Activated T-cell treated with anti-CD3 and anti-CD28 coated beads, Interleukin-2, amount 50 U/mL, for 72 hours (primary cell): Measurements from ENCODE around the gene WNT3A. TPM values are rescaled to one million over a fixed set of nuclear protein-coding genes. Genes with fewer than 3 reads are reported as not detected.

Experiments
- ATAC-seq, 2 donors: fragments of 150-1000 bp; cut with Tn5 transposase; replicated peaks in 1 of 2; 2 replicates each; pipeline ENCODE4 v1.10.0; 2021; ENCODE audit warnings: moderate library complexity in 2 of 2, mild to moderate bottlenecking in 1 of 2
- DNase-seq, 2 donors: peaks; one replicate each; pipeline ENCODE4 v3.0.0; 2021 to 2022; ENCODE audit warnings: mixed read lengths in 1 of 2
- H3K27ac Mint-ChIP-seq: one replicate; pipeline ENCODE4 v1.8.0; 2022; ENCODE audit warnings: mild to moderate bottlenecking, moderate library complexity, mixed read lengths
- H3K27me3 Mint-ChIP-seq: one replicate; pipeline ENCODE4 v1.8.0; 2022; ENCODE audit warnings: low read depth, mixed read lengths
- H3K36me3 Mint-ChIP-seq, 2 donors: one replicate each; pipeline ENCODE4 v1.8.0; 2022; ENCODE audit warnings: mixed read lengths in 2 of 2, mild to moderate bottlenecking in 1 of 2; ENCODE audit not compliant: insufficient read depth in 2 of 2
- H3K4me1 Mint-ChIP-seq: one replicate; pipeline ENCODE4 v1.8.0; 2022; ENCODE audit warnings: low read depth, mixed read lengths
- H3K4me3 Mint-ChIP-seq, 2 donors: one replicate each; pipeline ENCODE4 v1.8.0; 2022; ENCODE audit warnings: mild to moderate bottlenecking in 2 of 2, mixed read lengths in 2 of 2, moderate library complexity in 2 of 2
- H3K9me3 Mint-ChIP-seq, 2 donors: one replicate each; pipeline ENCODE4 v1.8.0; 2022; ENCODE audit warnings: mixed read lengths in 2 of 2
- total RNA-seq, 2 donors: library from RNA; stranded (reverse); gene quantifications; one replicate each; pipeline ENCODE4 v1.2.3, GENCODE V29; 2022

Gene WNT3A
- total RNA-seq, 2 donors from 2014 or later: not detected

DNA sequence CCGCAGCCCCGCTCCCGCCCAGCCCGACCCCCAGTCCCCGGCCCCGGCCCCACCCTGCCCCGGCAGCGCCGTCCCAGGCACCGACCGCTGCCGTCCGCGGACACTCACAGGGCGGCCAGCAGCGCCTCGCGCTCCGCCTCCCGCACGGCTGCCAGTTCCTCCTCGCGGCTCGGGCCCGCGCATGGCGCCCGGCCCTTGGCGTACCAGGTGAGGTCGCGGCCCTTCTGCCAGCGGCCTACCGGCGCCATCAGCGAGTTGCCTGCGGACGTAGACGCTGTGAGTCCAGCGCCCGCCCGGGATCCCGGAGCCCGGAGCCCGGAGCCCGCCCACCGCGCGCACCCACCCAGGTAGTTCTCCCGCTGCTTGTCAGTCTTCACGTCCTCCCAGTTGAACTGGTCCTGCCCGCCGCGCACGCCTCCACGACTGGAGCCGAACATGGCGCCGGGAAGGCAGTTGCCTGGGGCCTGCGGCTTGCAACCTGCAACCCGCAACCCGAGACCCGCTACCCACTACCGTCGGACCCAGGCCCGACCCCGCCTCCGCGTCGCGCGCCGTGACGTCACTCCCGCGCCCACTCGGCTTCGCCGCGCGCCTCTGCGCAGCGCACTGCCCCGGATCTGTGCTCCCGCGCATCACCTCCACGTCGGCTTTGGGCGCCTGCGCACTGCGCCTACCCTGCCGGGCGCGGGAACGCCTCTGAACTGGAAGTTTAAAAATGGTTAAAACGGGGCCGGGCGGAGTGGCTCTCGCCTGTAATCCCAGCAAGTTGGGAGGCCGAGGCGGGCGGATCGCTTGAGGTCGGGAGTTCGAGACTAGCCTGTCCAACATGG lies 96.2 kb downstream of the WNT3A start, which contains the start of gene C1orf35:
C1orf35 (minus strand) TSS at position 535 of the 830 bp plus-strand sequence; CDS start at position 437, 98 bp downstream.
- H3K27me3 Mint-ChIP-seq: no peaks in the 10 kb centered on the region
- H3K4me1 Mint-ChIP-seq: peaks cover 48% of the 10 kb centered on the region
- H3K4me3 Mint-ChIP-seq: peak within 1 kb of the TSS; percentile 73 to 94

DNA sequence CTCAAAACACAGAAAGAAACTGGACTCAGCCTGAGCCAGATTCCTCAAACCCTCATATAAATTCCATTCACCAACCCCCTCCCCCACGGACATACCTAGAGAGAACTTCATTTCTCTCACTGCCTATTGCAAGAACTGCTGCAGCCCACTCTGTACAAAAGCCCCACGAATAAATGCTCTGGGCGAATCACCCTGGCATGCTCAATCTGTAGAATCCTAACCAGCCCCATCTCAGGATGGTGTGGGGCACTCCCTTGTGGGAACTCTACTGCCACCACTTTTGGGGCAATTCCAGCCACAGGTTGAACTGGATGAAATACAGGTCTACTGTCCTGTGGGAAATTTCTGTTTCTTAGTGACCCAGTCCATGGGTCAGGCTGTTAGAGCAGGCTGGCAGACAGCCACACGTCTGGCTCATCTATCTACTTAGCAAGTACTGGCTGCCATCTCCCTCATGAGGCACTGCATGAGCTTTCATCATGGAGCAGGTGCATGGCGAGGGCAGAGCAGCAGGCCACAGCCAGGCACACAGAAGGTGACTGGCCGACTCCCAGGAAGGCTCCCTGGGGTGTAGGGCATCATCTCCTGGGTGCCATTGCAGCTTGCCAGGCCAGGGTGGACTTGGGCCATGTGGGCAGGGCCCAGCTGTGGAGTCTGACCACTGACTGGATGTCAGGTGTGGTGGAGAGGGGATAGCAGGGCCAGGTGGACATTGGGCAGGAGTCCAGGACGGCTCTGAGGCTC lies 97.9 kb downstream of the WNT3A start:
- Mint-ChIP-seq H3K27ac (peak overlapping the region; percentile 60), H3K4me1 (peaks cover 49% of the 10 kb centered on the region), H3K4me3 (peak overlapping the region; percentile 73 to 94), H3K27me3 (no peaks in the 10 kb centered on the region), H3K36me3 (peaks cover 0 to 2% of the 10 kb centered on the region in 2 donors), H3K9me3 (no peaks in the 10 kb centered on the region)
- DNase-seq (no peak), ATAC-seq (no peak)

More for the DNA sequence above, 96.2 kb downstream of the WNT3A start, which contains the start of gene C1orf35:
- DNase-seq (peak; percentile 95 to 96), ATAC-seq (peak; percentile 82 to 84)
- H3K9me3 Mint-ChIP-seq: no peaks in the 10 kb centered on the region
- peak within 1 kb of the TSS; percentile 39 for H3K27ac Mint-ChIP-seq
- peaks cover 0 to 8% of the 10 kb centered on the region in 2 donors for H3K36me3 Mint-ChIP-seq

DNA sequence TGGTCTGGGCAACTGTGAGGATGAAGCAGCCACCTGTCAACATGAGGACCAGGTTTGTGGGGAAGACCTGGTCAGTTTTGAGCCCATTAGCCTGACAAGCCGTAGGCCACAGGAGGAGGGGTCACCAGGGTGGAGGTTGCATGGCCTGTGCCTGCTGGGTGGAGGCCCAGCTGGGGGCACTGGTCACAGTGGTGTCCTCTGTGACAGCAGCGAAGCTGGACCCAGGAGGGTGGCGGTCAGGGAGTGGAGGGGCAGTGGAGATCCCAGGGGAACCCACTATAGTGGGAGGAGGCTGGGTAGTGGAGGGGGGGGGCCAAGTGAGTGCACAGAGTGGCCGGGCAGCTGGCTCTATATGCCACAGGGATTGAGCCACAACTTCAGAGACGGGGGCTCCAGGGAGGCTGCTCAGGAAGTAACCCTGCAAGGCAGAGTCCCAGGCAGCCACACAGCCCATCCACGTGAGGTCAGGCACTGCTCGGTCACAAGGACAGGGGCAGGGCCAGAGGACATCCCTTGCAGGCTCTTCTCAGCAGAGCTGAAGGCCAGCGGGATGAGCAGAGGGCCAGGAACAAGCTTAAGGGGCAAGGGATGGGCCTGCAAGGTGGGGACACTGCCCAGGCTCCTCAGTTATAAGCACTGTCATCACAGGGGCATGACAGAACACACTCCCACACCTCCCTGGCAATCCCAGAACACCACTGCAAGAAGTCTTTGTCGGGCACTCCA lies 98.6 kb downstream of the WNT3A start:
- Mint-ChIP-seq H3K27me3 (no peaks in the 10 kb centered on the region), H3K9me3 (no peaks in the 10 kb centered on the region), H3K27ac (no peak overlapping the region), H3K36me3 (peaks cover 0 to 4% of the 10 kb centered on the region in 2 donors), H3K4me3 (no peak overlapping the region), H3K4me1 (peaks cover 51% of the 10 kb centered on the region)
- ATAC-seq: no peak
- no peak for DNase-seq

DNA sequence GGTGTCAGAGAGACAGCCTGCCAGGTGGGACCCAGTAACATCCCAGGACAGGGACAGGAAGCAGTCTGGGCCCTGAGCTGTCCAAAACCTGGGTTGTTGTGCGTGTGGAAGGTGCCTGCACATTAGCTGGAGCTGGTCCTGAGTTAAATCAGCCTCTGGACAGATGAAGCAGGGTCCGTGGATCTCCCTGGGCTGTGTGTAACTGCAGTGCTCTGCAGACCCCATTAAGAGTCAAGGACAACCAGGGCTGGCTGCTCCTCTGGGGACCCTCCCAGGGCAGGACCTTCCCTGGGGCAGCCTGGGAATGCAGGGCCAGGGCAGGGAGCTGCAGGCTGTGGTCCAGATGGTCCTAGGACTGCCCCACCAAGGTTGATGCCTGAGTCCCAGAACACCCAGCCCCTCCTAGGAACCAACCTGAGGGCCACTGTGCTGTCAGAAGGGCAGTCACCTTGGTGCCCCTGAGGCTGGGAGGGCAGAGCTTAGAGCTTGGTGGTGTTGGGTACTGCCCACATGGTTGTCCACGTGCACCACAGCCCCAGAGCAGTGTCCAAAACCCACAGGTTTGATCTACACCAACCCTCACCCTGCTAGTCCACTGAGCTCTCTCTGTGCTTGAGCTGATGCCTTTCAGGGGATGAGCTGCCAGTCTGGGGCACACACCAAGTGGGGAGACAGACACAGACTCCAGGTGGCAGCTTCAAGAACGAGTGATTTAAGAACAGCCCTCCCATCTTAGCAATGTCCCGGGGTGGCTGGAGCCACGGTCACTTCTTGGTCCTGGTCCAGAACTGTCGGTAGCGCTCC lies 99.4 kb downstream of the WNT3A start:
- H3K36me3 Mint-ChIP-seq: peaks cover 0 to 4% of the 10 kb centered on the region in 2 donors
- peaks cover 56% of the 10 kb centered on the region for H3K4me1 Mint-ChIP-seq
- no peak overlapping the region for H3K27ac Mint-ChIP-seq
- H3K4me3 Mint-ChIP-seq: no peak overlapping the region
- ATAC-seq: no peak
- DNase-seq: no peak
- H3K9me3 Mint-ChIP-seq: no peaks in the 10 kb centered on the region
- H3K27me3 Mint-ChIP-seq: no peaks in the 10 kb centered on the region

DNA sequence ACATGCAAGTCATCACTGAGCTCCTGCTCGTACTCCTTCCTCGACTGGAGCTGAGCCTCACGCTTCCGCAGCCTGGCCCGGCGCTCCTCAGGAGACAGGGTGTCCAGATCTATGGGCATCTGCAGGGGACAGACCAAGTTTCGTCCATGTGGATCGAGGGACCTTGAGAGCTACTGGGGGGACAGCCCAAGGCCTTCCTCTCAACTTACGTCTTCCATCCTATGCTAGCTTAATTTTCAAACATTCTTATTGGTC lies 99.9 kb downstream of the WNT3A start:
- Mint-ChIP-seq H3K4me3 (no peak overlapping the region), H3K4me1 (peaks cover 51% of the 10 kb centered on the region), H3K36me3 (peaks cover 0 to 4% of the 10 kb centered on the region in 2 donors), H3K27me3 (no peaks in the 10 kb centered on the region), H3K9me3 (no peaks in the 10 kb centered on the region), H3K27ac (no peak overlapping the region)
- DNase-seq (no peak), ATAC-seq (no peak)

DNA sequence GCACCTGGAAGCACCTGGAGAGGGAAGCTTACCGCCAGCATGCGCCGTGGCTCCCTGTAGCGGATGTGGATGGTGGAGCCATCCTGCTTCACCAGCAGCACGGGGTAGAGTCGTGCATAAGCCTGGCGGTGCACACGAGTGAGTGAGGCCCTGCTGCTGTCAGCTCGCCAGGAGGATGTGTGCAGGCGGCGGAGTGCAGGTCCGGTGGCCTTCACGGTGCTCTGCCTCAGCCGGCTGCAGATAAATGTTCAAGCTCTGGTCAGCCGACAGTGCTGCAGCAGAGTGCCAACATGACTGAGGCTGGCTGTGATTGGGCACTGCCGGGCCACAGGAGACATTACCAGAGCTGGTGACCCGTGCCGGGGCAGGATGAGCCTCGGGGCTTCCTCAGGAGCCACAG lies 100.8 kb downstream of the WNT3A start:
- Mint-ChIP-seq H3K4me1 (peaks cover 51% of the 10 kb centered on the region), H3K9me3 (no peaks in the 10 kb centered on the region), H3K36me3 (peaks cover 0 to 4% of the 10 kb centered on the region in 2 donors), H3K4me3 (peak overlapping the region; percentile 93 to 94), H3K27ac (no peak overlapping the region), H3K27me3 (no peaks in the 10 kb centered on the region)
- ATAC-seq (no peak), DNase-seq (no peak)

DNA sequence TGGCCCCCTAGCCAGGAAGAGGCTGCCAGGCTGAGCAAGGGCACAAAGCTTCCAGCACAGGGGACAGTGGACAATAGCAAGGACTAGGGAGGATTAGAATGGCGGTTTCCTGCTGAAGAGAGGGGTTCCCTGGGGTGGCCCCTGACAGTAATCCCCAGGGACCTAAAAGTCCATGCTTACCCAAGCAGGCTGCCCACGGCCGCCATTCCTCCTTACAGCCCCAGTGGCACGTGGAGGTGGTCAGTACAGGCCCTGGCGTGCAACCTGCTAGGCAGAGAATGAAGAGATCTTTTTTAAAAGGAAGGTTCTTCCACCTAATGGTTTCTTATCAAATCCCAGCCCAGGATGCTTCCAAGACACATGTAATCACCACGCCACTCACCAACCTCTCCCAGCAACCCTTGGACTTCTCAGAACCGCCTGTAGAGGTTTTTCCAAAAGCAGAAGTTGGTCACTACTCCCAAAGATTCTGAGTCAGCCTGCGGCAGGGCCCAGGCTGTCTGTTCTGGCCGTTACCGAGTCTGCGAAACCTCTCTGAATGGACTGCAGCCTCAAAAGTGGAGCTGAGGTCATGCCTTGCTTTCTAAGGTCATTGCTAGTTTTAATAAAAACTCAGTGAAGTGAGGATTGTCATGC lies 101.4 kb downstream of the WNT3A start:
- DNase-seq: no peak
- Mint-ChIP-seq H3K27me3 (no peaks in the 10 kb centered on the region), H3K9me3 (no peaks in the 10 kb centered on the region), H3K27ac (peak overlapping the region; percentile 57), H3K4me1 (peaks cover 51% of the 10 kb centered on the region), H3K36me3 (peaks cover 0 to 4% of the 10 kb centered on the region in 2 donors), H3K4me3 (peak overlapping the region; percentile 93 to 94)
- ATAC-seq: no peak

DNA sequence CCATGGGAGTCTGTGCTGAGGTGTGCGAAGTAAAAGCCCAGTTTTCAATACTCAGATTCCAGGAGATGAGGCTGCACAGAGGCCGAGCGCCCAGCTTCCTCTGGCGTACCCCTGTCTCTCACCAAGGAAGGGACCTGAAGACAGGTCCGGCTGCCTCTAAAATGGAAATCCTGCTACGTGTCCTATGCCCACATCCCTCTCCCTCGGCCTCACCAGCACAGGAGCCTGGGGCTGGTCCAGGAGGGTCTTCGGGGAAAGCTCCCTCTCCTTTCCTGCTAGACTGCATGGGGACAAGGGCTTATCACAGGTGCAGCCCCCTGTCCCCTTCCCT lies 101.9 kb downstream of the WNT3A start:
- DNase-seq: no peak
- peaks cover 0 to 2% of the 10 kb centered on the region in 2 donors for H3K36me3 Mint-ChIP-seq
- H3K9me3 Mint-ChIP-seq: no peaks in the 10 kb centered on the region
- ATAC-seq: no peak
- H3K27ac Mint-ChIP-seq: peak overlapping the region; percentile 57
- H3K4me1 Mint-ChIP-seq: peaks cover 45% of the 10 kb centered on the region
- peak overlapping the region; percentile 93 to 94 for H3K4me3 Mint-ChIP-seq
- H3K27me3 Mint-ChIP-seq: no peaks in the 10 kb centered on the region

DNA sequence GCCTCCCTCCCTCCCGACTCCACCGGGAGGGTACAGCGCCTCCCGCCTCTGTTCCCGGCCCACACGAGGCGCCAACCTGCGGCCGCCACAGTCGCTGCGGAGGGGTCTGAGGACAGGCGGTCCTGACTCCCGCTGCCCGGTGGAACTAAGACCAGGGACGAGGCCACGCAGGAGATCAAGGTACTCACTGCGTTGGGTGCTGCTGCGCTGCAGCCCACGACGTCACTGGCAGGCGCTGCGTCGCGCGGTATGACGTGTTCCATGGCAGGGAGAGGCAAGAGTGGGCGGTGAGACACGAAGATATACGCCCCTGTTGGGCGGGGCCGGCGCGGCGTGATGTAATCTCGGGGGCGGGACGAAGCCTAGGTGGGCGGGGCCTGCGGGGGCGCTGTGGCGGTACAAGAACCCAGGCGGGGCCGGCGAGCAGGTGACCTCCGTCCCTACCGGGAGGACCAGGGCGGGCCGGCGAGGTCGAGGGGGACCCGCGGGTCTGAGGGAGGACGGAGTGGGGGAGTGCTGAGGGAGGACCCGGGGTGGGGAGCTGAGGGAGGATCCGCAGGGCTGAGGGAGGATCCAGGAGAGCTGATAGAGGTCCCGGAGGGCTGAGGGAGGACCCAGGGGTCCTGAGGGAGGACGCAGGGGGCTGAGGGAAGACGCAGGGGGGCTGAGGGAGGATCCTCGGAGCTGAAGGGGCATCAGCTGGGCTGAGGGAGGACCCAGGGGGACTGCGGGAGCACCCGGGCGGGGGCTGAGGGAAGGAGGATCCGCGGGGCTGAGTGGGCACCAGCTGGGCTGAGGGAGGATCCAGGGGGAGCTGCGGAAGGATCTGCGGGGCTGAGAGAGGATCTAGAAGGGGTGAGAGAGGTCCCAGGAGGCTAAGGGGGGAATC lies 102.5 kb downstream of the WNT3A start, which contains the start of gene MRPL55:
MRPL55 (minus strand) TSS at position 227 of the 889 bp plus-strand sequence. CDS start 1,039 bp downstream, outside the sequence.
- H3K4me1 Mint-ChIP-seq: peaks cover 40% of the 10 kb centered on the region

DNA sequence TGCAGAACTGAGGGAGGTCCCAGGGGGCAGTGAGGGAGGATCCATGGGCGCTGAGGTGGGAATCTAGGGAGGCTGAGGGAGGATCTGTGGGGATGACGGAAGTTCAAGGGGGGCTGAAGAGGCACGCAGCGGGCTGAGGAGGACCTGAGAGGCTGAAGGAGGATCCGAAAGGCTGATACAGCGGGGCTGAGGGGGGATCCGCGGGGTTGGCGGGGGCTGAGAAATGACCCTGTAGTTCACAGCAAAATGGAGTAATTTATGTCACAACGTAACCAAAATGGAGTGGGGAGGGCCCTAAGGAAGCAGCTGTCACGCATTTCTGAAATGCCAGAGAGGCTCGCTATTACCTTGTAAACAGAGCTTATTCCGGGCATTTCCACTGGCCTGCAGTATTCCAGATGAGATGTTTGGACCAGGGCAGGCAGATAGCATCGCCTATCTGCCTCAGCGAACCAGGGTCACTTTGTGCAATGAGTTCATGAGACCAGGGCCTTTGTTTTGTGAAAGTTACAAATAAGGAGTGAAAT lies 103.2 kb downstream of the WNT3A start:
- Mint-ChIP-seq H3K4me3 (peak overlapping the region; percentile 93 to 94), H3K27me3 (no peaks in the 10 kb centered on the region), H3K36me3 (peaks cover 0 to 2% of the 10 kb centered on the region in 2 donors), H3K4me1 (peaks cover 33% of the 10 kb centered on the region), H3K9me3 (no peaks in the 10 kb centered on the region), H3K27ac (peak overlapping the region; percentile 95)
- ATAC-seq: no peak
- DNase-seq: no peak

More for the DNA sequence above, 102.5 kb downstream of the WNT3A start, which contains the start of gene MRPL55:
- DNase-seq: peak; percentile 97 to 100
- Mint-ChIP-seq H3K27ac (peak within 1 kb of the TSS; percentile 95), H3K4me3 (peak within 1 kb of the TSS; percentile 93 to 94), H3K27me3 (no peaks in the 10 kb centered on the region), H3K36me3 (peaks cover 0 to 2% of the 10 kb centered on the region in 2 donors), H3K9me3 (no peaks in the 10 kb centered on the region)
- peak; percentile 96 to 97 for ATAC-seq

DNA sequence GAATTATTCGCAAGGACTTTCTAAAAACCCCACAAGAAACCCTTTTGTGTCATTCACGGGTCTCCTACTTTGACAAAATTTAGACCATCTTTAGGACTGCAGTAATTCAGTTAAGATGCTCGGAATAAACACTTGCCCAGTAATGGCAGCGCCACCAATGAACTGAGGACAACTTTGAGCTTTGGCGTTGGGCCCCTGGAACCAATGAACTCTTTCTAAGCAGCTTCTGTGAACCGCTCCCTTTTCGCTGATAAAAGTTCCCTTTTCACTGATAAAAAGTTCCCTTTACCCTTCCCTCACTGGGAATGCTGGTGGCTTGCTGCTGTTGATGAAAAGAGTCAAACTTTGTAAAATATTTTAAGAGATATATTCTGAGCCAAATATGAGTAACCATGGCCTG lies 103.8 kb downstream of the WNT3A start:
- ATAC-seq: no peak
- Mint-ChIP-seq H3K4me1 (peaks cover 33% of the 10 kb centered on the region), H3K9me3 (no peaks in the 10 kb centered on the region), H3K36me3 (peaks cover 0 to 2% of the 10 kb centered on the region in 2 donors), H3K27me3 (no peaks in the 10 kb centered on the region), H3K27ac (no peak overlapping the region), H3K4me3 (peak overlapping the region in 1 of 2 donors; percentile 93)
- no peak for DNase-seq
